A673 (cell line): Measurements from ENCODE around the gene PCDHGB5.

Experiments
- EZH2 ChIP-seq: fragments of 200-600 bp; sonication (generic); IDR thresholded peaks from 2 replicates; pipeline ENCODE4 v1.6.1; 2017; ENCODE audit warnings: borderline replicate concordance, low read depth, mild to moderate bottlenecking, mixed read lengths, antibody characterized with exemption, low read length; ENCODE audit not compliant: poor library complexity, severe bottlenecking
- TF ChIP-seq, protein P1 (sequence below): fragments of 300-800, 200-600 bp; sonication (generic); conservative IDR thresholded peaks from 2 replicates; pipeline ENCODE4 v1.5.1; 2017; ENCODE audit warnings: low read depth, mild to moderate bottlenecking, antibody characterized with exemption, low read length, moderate library complexity, mixed read lengths

DNA sequence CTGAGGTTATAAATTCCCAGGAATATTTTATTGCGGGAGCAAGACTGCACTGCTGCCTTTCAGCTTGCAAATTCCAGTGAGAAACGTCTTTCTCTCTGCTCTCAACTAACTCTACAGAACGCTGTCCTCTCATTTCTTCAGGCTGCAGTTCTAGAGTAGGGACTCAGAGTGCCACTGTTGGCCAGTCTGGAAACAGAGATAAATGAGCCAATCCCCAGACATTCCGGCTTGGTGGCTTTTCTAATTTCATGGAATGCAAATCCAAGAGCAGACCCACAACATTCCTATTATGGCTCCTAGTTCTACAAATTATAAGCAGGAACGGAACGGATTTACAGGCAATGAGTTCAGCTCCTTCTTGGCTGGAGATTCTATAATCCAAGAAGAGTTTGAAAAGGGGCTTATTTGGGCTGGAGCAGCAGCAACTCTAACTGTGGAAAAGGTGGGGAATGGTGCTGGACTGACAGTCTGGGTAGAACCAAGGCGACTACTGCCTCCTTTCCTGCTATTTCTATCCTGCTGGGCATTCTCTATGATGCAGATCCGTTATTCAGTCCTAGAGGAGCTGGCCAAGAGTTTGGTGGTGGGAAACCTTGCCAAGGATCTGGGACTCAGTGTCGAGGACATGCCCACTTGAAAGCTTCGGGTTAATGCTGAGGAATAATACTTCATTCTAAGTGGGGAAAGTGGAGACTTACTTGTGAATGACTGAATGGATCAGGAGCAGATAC is 41.8 kb downstream of the PCDHGB5 start:
- TF ChIP-seq, protein P1, sequence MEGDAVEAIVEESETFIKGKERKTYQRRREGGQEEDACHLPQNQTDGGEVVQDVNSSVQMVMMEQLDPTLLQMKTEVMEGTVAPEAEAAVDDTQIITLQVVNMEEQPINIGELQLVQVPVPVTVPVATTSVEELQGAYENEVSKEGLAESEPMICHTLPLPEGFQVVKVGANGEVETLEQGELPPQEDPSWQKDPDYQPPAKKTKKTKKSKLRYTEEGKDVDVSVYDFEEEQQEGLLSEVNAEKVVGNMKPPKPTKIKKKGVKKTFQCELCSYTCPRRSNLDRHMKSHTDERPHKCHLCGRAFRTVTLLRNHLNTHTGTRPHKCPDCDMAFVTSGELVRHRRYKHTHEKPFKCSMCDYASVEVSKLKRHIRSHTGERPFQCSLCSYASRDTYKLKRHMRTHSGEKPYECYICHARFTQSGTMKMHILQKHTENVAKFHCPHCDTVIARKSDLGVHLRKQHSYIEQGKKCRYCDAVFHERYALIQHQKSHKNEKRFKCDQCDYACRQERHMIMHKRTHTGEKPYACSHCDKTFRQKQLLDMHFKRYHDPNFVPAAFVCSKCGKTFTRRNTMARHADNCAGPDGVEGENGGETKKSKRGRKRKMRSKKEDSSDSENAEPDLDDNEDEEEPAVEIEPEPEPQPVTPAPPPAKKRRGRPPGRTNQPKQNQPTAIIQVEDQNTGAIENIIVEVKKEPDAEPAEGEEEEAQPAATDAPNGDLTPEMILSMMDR = no peak
- TF ChIP-seq EZH2 = no peak
